Measurements from ENCODE around the gene ITGA4. TPM values are rescaled to one million over a fixed set of nuclear protein-coding genes. Genes with fewer than 3 reads are reported as not detected.

ITGA4 gene
- total RNA-seq, 1 donor from 2014 or later: 9.5 TPM

GRCh38 chr2:181540421-181540820 is 83.2 kb downstream of the ITGA4 start:
- Mint-ChIP-seq H3K9me3 (no peaks in the 10 kb centered on the region), H3K27ac (no peak overlapping the region)
- no peak for TF ChIP-seq CTCF (conservative IDR thresholded peaks at IDR 0.05)

GRCh38 chr2:181542170-181542569 is 85.0 kb downstream of the ITGA4 start:
- Mint-ChIP-seq H3K27me3 (no peaks in the 10 kb centered on the region), H3K9me3 (no peaks in the 10 kb centered on the region), H3K36me3 (no peaks in the 10 kb centered on the region), H3K4me1 (ENCODE audit: unreplicated experiment) (no peaks in the 10 kb centered on the region), H3K4me3 (no peak overlapping the region), H3K27ac (no peak overlapping the region)
- DNase-seq (ENCODE audit: extremely low spot score, unreplicated experiment): no peak
- TF ChIP-seq CTCF (conservative IDR thresholded peaks at IDR 0.05): no peak

More at GRCh38 chr2:181540421-181540820, 83.2 kb downstream of the ITGA4 start:
- no peak overlapping the region for H3K4me3 Mint-ChIP-seq
- no peak for DNase-seq (ENCODE audit: extremely low spot score, unreplicated experiment)
- H3K27me3 Mint-ChIP-seq: no peaks in the 10 kb centered on the region
- no peaks in the 10 kb centered on the region for H3K4me1 Mint-ChIP-seq (ENCODE audit: unreplicated experiment)
- H3K36me3 Mint-ChIP-seq: peaks cover 4% of the 10 kb centered on the region

GRCh38 chr2:181546086-181546485 is 88.9 kb downstream of the ITGA4 start:
- H3K36me3 Mint-ChIP-seq: no peaks in the 10 kb centered on the region

GRCh38 chr2:181552808-181553207 is 95.6 kb downstream of the ITGA4 start:
- no peaks in the 10 kb centered on the region for H3K9me3 Mint-ChIP-seq
- no peaks in the 10 kb centered on the region for H3K36me3 Mint-ChIP-seq
- H3K4me1 Mint-ChIP-seq (ENCODE audit: unreplicated experiment): peaks cover 8% of the 10 kb centered on the region

More at GRCh38 chr2:181546086-181546485, 88.9 kb downstream of the ITGA4 start:
- no peaks in the 10 kb centered on the region for H3K9me3 Mint-ChIP-seq
- no peak for DNase-seq (ENCODE audit: extremely low spot score, unreplicated experiment)
- H3K4me3 Mint-ChIP-seq: no peak overlapping the region
- no peak for TF ChIP-seq CTCF (conservative IDR thresholded peaks at IDR 0.05)
- no peaks in the 10 kb centered on the region for H3K27me3 Mint-ChIP-seq
- H3K27ac Mint-ChIP-seq: no peak overlapping the region
- no peaks in the 10 kb centered on the region for H3K4me1 Mint-ChIP-seq (ENCODE audit: unreplicated experiment)

GRCh38 chr2:181553244-181553643 is 96.1 kb downstream of the ITGA4 start:
- no peak overlapping the region for H3K4me3 Mint-ChIP-seq
- no peaks in the 10 kb centered on the region for H3K36me3 Mint-ChIP-seq
- no peaks in the 10 kb centered on the region for H3K27me3 Mint-ChIP-seq
- H3K9me3 Mint-ChIP-seq: no peaks in the 10 kb centered on the region
- DNase-seq (ENCODE audit: extremely low spot score, unreplicated experiment): no peak
- no peak overlapping the region for H3K27ac Mint-ChIP-seq
- H3K4me1 Mint-ChIP-seq (ENCODE audit: unreplicated experiment): peaks cover 8% of the 10 kb centered on the region
- no peak for TF ChIP-seq CTCF (conservative IDR thresholded peaks at IDR 0.05)

More at GRCh38 chr2:181552808-181553207, 95.6 kb downstream of the ITGA4 start:
- TF ChIP-seq CTCF (conservative IDR thresholded peaks at IDR 0.05): no peak
- Mint-ChIP-seq H3K27ac (no peak overlapping the region), H3K4me3 (no peak overlapping the region), H3K27me3 (no peaks in the 10 kb centered on the region)
- DNase-seq (ENCODE audit: extremely low spot score, unreplicated experiment): no peak
